GM19438 (cell line): Measurements from ENCODE around the gene RAD51.

Source experiments
- ATAC-seq: cut with Tn5 transposase; IDR thresholded peaks from one replicate; pipeline ENCODE4 v1.9.1; 2021; ENCODE audit warnings: low read depth; ENCODE audit not compliant: unreplicated experiment

RAD51 gene

DNA sequence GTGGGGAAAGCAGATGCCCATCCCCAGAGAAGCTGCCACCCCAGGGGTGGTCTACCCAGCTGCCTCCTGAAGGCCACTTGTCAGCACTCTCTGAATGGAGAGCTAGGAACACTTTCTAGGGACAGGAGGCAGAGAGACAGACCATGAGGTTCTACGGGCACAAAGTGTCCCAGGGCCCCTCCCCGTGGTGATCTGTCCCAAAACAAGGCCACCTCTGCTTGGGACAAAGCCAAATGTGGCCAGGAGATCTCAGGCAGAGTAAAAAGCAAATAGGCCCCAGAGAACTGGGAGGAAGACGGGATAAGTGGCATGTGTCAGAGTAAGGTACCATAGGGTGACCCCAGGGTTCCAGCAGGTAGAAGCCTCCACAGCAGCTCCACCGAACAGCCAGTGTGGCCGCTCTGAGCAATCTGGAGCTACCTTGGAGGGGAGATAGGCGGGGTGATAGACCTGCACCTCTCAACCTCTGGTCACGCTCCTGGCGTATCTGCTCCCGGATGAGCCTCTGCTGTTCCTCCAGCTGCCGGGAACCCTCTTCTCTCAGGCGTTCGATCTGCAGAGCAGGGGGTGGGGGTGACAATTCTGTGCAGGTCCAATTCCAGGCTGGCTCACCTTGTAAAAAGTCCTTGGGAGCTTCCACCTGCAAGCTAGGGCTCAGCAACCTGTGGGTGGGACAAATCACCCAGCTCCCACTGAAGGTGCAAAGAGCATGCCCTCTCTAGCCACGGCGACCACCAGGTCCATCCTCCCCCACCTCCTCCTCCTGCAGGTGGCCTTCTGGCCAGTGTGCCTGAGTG, 81.0 kb downstream of the RAD51 start:
- ATAC-seq: no peak

DNA sequence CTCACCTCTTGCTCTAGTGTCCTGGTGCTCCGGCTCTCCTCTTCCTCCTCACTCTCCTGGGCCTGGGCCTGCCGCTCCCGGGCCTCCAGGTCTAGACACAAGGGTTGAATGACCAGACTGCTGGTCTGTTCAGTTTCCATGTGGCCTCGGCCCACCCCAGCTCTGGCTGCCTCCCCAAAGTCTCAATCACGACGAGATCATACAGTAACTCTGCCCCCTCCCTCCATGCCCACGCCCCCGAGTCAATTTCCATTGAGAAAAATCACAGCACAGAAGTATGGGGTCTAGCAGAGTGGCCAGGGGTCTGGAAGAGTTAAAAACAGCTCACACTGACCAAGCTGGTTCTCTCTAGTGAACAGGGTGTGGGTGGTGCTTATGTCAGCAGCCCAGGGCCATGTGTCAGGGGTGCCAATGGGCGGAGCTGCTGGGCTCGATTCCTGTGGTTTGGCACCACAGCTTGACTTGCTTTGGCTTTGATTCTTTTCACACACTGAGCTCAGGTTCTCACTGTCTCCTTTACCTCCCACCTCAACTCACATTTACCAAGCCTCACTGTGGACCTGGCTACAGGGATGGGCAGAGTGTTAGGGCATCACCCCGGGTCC, 81.7 kb downstream of the RAD51 start:
- no peak for ATAC-seq
